ENCODE results near the gene YBEY. TPM values are rescaled to one million over a fixed set of nuclear protein-coding genes. Genes with fewer than 3 reads are reported as not detected.

The YBEY gene
- total RNA-seq, 4 donors from 2014 or later = 4.7 to 17.9 (median 11.7) TPM

DNA sequence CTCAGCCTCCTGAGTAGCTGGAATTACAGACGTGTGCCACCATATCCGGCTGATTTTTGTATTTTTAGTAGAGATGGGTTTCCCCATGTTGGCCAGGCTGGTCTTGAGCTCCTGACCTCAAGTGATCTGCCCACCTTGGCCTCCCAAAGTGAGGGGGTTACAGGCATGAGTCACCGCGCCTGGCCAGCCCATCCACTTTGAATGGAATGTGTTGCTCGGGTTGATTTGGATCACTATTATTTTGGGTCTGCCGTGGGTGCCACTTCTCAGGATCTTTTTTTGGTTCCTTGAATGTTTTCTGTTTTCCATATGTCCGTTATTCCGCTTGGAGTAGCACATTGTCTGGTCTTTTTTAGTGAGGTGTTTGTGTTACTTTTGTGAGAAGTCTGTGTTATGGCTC is 54.9 kb downstream of the YBEY start:
- intact Hi-C loops (cut with DNase I) = no loop called here
- peaks cover 0 to 89% (median 14%) of the 10 kb centered on the region in 3 donors for H3K36me3 ChIP-seq
- no peak overlapping the region for H3K4me3 ChIP-seq
- no peaks in the 10 kb centered on the region for H3K9me3 ChIP-seq
- no peak for TF ChIP-seq POLR2A (IDR thresholded peaks at IDR 0.05)
- TF ChIP-seq, protein P1, sequence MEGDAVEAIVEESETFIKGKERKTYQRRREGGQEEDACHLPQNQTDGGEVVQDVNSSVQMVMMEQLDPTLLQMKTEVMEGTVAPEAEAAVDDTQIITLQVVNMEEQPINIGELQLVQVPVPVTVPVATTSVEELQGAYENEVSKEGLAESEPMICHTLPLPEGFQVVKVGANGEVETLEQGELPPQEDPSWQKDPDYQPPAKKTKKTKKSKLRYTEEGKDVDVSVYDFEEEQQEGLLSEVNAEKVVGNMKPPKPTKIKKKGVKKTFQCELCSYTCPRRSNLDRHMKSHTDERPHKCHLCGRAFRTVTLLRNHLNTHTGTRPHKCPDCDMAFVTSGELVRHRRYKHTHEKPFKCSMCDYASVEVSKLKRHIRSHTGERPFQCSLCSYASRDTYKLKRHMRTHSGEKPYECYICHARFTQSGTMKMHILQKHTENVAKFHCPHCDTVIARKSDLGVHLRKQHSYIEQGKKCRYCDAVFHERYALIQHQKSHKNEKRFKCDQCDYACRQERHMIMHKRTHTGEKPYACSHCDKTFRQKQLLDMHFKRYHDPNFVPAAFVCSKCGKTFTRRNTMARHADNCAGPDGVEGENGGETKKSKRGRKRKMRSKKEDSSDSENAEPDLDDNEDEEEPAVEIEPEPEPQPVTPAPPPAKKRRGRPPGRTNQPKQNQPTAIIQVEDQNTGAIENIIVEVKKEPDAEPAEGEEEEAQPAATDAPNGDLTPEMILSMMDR (IDR thresholded peaks at IDR 0.05) = no peak
- 98 to 99% methylated on average over 6 to 8 of the region's 8 CpGs for WGBS, 2 donors
- no peak for DNase-seq
- H3K27me3 ChIP-seq = no peaks in the 10 kb centered on the region
- no peak overlapping the region for H3K27ac ChIP-seq
- no peaks in the 10 kb centered on the region for H3K4me1 ChIP-seq

DNA sequence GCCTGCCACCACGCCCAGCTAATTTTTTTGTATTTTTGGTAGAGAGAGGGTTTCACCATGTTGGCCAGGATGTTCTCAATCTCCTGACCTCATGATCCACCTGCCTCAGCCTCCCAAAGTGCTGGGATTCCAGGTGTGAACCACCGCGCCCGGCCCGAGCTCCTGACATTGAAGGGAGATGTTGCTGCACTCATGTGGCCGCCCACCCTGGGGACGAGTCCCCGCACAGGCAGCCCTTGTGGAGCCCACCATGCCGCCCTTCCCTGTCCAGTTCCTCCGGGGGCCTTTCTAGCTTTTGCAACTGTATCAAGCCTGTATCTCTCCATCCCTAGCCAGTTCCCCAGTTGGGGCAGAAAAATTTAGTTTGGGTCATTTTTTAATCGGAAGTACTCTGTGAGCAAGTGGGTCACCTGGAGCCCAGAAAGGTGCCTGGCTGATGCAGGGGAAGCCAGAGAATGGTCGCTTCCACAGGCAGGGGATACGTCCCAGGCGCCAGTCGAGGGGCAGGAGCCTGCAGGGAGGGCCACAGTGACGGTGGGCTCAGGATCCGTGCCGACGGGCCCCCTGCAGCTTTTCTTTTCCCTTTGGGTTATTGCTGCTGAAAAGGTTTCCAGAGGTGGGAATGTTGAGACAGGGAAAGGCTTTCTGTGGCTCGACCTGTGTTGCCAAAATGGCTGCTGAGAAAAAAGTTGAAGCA is 58.2 kb downstream of the YBEY start:
- TF ChIP-seq, protein P1 (IDR thresholded peaks at IDR 0.05) = no peak
- no peak for TF ChIP-seq POLR2A (IDR thresholded peaks at IDR 0.05)
- intact Hi-C loops (cut with DNase I) = no loop called here
- no peaks in the 10 kb centered on the region for H3K27me3 ChIP-seq
- H3K4me3 ChIP-seq = no peak overlapping the region
- H3K36me3 ChIP-seq = peaks cover 5 to 89% (median 25%) of the 10 kb centered on the region in 3 donors
- peaks cover 0 to 13% (median 0%) of the 10 kb centered on the region in 3 donors for H3K4me1 ChIP-seq
- no peak overlapping the region for H3K27ac ChIP-seq
- no peaks in the 10 kb centered on the region for H3K9me3 ChIP-seq
- 97 to 98% methylated on average over 5 to 11 of the region's 20 CpGs for WGBS, 2 donors
- no peak for DNase-seq

DNA sequence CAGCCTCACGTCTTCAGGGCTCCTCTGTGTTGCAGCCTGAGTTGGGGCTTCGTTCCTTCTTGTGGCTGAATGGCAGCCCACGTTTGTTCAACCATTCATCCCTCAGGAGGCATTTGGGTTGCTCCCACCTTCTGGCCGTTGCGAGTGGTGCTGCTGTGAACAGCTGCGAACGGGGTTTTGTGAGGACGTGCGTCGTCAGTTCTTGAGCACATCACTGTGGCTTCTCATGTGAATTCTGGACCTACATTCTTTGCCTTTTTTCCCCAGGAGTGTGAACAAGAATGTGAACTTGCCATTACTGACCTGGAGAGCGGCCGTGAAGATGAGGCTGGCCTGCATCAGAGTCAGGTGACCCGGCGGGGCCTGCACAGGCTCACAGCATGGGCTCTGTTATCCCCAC is 59.7 kb downstream of the YBEY start:
- WGBS, 2 donors = 91 to 92% methylated on average over 14 of the region's 14 CpGs
- Histone ChIP-seq H3K9me3 (no peaks in the 10 kb centered on the region), H3K4me3 (no peak overlapping the region), H3K27me3 (no peaks in the 10 kb centered on the region), H3K36me3 (peaks cover 10 to 89% (median 37%) of the 10 kb centered on the region in 3 donors), H3K4me1 (peaks cover 0 to 16% (median 0%) of the 10 kb centered on the region in 3 donors), H3K27ac (no peak overlapping the region)
- TF ChIP-seq, protein P1 (IDR thresholded peaks at IDR 0.05) = no peak
- no peak for TF ChIP-seq POLR2A (IDR thresholded peaks at IDR 0.05)
- DNase-seq = no peak
- intact Hi-C loops (cut with DNase I) = no loop called here

DNA sequence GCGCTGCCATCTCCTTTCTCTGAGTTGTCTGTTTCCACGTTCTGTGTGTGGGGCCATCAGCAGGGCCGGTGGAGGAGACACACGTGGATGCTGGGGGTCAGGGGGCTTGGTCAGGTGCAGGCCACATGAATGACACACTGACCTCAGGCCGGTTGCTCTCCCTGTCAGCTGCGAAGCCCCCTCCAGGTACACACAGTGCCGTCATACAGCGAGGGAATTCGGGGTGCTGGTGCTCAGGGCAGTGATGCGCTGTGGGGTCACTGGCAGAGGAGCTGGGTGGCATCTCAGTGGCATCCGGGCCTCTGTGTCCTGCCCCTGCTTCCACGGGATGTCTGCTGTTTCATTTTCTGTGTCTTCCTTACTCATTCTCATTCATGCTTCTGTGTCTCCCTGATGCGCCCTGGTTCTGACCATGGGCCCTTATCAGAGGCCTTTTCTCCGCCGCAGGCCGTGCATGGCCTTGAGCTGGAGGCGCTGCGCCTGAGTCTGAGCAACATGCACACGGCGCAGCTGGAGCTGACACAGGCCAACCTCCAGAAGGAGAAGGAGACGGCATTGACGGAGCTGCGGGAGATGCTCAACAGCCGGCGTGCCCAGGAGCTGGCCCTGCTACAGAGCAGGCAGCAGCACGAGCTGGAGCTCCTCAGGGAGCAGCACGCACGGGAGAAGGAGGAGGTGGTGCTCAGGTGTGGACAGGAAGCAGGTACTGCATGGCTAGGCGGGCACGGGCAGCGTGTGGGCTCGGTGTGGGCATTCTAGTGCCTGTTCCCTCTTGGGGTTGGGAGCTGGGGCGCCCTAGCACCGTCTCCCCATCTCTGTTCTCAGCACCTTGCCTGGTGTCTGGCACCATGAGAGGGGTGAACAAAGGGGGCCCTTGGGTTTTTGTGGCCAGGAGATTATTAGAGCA is 60.4 kb downstream of the YBEY start:
- no peak for TF ChIP-seq POLR2A (IDR thresholded peaks at IDR 0.05)
- TF ChIP-seq, protein P1 (IDR thresholded peaks at IDR 0.05) = no peak
- WGBS, 2 donors = 89 to 100% methylated on average over 12 to 16 of the region's 34 CpGs
- Histone ChIP-seq H3K4me1 (peaks cover 0 to 23% (median 0%) of the 10 kb centered on the region in 3 donors), H3K9me3 (no peaks in the 10 kb centered on the region), H3K27ac (no peak overlapping the region), H3K4me3 (no peak overlapping the region), H3K36me3 (peaks cover 10 to 89% (median 43%) of the 10 kb centered on the region in 3 donors), H3K27me3 (no peaks in the 10 kb centered on the region)
- intact Hi-C loops (cut with DNase I) = no loop called here
- DNase-seq = no peak

DNA sequence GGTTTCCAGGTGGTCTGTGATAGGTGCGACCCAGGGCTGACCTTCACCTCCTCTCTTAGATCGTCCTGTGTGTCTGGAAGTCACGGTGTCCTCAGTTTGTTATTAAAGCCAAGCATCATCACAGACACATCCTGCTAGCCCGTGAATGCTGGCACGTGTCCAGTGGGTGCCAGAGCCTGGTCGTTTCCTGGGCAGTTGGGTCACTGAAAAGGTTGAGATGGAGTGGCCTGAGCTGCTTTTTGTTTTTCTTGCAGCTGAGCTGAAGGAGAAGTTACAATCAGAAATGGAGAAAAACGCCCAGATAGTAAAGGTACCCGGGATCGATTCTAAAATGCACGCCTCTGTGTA is 61.0 kb downstream of the YBEY start:
- H3K27ac ChIP-seq = peak overlapping the region in 1 of 4 donors; percentile 50
- WGBS, 2 donors = 65 to 70% methylated on average over 8 to 9 of the region's 10 CpGs
- H3K36me3 ChIP-seq = peaks cover 14 to 90% (median 48%) of the 10 kb centered on the region in 3 donors

More for the DNA sequence above, 61.0 kb downstream of the YBEY start:
- TF ChIP-seq POLR2A (IDR thresholded peaks at IDR 0.05) = no peak
- TF ChIP-seq, protein P1 (IDR thresholded peaks at IDR 0.05) = no peak
- no peaks in the 10 kb centered on the region for H3K27me3 ChIP-seq
- H3K4me1 ChIP-seq = peaks cover 0 to 29% (median 0%) of the 10 kb centered on the region in 3 donors
- DNase-seq = no peak
- intact Hi-C loops (cut with DNase I) = no loop called here
- H3K9me3 ChIP-seq = no peaks in the 10 kb centered on the region
- no peak overlapping the region for H3K4me3 ChIP-seq

Measured in esophagus squamous epithelium (tissue), 5 donors.